HG03521 (cell line): ENCODE data around the gene APOBEC3B.
"Not testable (repeated sequence)": the region's sequence is repeated elsewhere in the genome, so short reads cannot be mapped to it uniquely, and the experiment has no call there.

Experiments used
- ATAC-seq: cut with Tn5 transposase; IDR thresholded peaks from one replicate; pipeline ENCODE4 v1.9.1; 2021; ENCODE audit warnings: mild to moderate bottlenecking, moderate library complexity; ENCODE audit not compliant: unreplicated experiment

The APOBEC3B gene

GRCh38 chr22:38987171-38987895, 5.2 kb downstream of the APOBEC3B start:
- ATAC-seq, result no peak

GRCh38 chr22:38989466-38989865, 7.3 kb downstream of the APOBEC3B start:
- ATAC-seq, result no peak

DNA sequence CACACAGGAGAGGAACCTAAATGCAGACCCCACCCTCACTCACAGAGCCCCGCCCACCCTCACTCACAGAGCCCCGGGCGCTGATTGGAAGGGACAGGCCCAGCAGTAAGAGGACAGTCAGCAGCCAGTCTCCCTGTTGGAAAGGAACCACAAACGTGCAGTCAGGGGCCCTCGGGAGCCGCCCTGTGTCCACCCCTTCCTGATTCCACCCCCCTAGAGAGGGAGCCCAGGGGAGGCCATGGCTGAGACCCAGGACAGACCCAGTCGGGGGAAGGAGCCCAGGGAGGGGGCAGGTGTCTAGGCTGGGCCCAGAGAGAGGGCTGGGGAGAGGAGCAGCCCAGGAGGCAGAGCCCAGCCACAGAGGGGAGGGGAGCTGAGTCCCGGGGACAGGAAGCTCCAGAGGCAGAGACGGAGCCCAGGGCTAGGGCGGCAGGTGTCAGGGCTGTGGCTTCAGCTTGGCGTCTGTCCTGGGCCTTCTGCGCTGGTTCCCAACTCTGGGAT, 10.8 kb downstream of the APOBEC3B start:
- ATAC-seq, result not testable (repeated sequence)

- ATAC-seq, result no peak
Observed at GRCh38 chr22:38996105-38996504, 14.0 kb downstream of the APOBEC3B start.

DNA sequence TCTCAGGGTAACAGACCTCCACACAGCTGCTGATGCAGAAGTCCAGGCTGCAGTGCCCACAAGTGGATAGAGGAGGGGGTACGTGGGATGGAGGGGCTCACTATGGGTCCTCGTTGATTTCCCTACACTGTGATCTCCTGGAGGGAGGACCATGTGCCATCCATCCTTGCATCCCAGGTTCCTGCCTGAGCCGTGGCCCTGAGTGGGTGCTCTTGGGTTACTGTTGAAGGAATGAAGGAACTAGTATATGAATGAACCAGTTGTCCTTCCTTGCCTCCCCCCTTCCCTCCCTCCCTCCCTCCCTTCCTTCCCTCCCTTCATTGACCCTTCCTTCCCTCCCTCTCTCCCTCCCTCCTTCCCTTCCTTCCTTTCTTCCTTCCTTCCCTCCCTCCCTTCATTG, 15.4 kb downstream of the APOBEC3B start:
- ATAC-seq, result no peak

DNA sequence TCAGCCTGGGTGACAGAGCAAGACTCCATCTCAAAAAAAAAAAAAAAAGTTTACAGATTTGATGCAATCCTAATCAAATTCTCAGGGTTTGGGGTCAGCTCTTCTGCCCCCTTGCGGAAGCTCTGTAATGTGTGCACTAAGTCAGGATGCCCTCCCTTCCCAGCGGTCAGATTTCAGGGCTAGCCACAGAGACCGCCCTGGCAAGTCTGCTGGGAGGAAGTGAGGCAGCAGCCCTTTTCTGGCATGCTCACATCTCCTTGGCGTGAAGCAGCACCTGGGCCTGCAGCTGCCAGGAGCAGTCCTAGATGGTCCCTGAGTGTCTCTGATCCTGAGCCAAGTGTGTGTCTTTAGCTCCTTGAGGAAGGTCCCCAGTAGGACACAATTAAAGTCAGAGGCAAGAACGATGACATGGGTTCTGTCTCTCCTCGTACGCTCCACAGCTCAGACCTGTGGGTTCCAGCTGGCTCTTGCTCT, 21.1 kb downstream of the APOBEC3B start:
- ATAC-seq, result no peak

- no peak for ATAC-seq
Observed at GRCh38 chr22:39007177-39007576, 25.0 kb downstream of the APOBEC3B start.

GRCh38 chr22:39008271-39008850, 26.2 kb downstream of the APOBEC3B start:
- ATAC-seq, result not testable (repeated sequence)

DNA sequence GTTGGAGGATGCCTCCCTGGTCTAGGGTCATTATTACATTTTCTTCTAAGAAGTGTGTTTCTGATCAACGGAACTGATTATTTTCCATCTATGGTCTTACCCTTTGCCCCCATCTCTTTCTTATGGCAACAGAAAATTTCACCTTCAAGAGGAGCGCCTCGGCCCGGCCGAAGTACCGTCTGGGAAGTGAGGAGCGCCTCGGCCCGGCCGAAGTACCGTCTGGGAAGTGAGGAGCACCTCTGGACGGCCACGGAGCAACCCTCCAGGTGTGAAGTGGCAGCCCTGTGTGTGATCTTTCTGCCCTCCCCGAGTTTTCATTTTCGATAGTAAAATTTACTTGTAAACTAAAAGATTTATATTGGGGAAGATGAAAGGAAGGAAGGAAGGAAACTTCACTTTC, 28.8 kb downstream of the APOBEC3B start:
- ATAC-seq, result no peak

GRCh38 chr22:39012533-39013511, 30.7 kb downstream of the APOBEC3B start:
- no peak for ATAC-seq

DNA sequence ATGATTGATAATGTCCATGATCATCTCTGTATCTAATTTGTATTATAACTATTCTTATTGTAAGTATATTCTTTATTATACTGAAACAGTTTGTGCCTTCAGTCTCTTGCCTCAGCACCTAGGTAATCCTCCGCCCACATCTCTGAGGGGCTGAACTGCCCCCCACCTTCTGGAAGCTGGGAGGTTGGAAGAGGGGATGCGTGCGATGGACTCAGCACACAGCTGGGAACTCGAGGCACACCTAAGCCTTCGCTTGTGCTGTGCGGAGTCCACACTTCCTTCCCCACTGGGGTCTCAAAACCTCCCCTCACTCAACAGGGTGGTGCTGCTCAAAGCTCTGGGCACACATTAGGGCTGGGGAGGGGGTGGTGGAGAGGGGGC, 31.4 kb downstream of the APOBEC3B start:
- ATAC-seq, result not testable (repeated sequence)

DNA sequence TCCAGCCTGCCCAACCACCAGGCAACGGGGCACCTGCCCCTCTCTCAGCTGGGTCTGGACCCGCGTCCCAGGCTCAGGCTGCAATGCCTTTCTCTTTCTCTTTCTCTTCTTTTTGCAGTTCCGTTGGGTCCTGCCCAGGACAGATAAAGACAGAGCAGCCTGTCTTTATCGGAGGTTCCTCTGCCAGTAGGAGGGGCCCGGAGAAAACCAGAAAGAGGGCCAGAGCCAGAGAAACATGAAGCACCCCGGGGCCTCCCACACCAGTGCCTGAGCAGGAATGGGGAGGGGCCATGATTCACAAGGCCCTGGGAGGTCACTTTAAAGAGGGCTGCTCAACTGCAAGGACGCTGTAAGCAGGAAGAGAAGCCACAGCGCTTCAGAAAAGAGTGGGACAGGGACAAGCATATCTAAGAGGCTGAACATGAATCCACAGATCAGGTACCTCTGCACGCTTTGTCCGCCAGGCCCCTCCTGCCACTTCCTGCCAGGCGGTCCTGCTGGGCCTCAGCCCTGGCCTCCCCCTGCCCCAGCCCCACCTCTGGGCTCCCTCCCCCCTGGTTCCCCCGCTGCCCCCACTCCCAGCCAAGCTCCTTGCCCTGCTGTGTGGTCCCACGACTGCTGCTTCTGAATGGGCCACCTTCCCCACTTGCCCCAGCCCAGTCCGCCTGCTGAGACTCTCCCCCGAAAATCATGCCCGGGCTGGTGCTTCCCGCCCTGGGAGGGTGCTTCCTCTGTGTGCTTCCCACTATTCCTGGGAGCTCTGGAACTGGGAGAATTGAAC, 32.0 kb downstream of the APOBEC3B start, which contains the start of gene APOBEC3C:
Gene APOBEC3C, plus strand, starts transcription at position 316 of the 781 bp plus-strand sequence. Its CDS starts 106 bp downstream, at position 422.
- ATAC-seq, result peak; percentile 76

DNA sequence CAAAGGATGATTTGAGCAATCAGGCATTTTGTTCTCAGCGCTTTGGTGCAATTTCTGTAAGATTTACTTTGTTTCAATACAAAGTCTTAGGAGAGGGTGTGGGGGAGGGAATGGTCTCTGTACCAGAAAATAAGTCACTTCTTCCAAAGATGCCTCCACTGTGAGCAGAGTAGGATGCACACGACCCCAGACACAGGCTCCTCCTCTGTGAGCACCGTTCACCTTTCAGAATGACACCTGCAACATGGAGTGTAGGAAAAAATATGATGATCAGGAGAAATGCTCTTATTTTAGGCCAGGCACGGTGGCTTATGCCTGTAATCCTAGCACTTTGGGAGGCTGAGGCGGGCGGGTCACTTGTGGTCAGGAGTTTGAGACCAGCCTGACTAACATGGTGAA, 32.6 kb downstream of the APOBEC3B start:
- not testable (repeated sequence) for ATAC-seq

DNA sequence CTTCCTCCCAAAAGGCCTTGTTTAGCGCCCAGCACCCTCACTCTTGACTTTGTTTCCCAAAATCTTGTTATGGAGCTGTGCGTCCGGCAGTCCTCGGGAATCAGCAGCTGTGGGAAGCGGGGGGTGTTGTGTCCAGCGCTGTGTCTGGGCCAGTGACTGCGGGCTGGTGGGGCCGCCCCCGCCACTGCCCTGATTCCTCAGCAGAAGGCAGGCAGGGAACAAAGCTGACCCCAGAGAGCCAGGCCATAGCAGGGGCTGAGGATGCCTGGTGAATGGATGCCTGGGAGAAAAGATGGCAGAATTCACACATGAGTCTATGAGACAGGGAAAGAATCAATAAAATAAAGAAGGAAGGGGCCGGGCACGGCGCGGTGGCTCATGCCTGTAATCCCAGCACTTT, 34.4 kb downstream of the APOBEC3B start:
- no peak for ATAC-seq

GRCh38 chr22:39017596-39018365, 35.6 kb downstream of the APOBEC3B start:
- no peak for ATAC-seq

DNA sequence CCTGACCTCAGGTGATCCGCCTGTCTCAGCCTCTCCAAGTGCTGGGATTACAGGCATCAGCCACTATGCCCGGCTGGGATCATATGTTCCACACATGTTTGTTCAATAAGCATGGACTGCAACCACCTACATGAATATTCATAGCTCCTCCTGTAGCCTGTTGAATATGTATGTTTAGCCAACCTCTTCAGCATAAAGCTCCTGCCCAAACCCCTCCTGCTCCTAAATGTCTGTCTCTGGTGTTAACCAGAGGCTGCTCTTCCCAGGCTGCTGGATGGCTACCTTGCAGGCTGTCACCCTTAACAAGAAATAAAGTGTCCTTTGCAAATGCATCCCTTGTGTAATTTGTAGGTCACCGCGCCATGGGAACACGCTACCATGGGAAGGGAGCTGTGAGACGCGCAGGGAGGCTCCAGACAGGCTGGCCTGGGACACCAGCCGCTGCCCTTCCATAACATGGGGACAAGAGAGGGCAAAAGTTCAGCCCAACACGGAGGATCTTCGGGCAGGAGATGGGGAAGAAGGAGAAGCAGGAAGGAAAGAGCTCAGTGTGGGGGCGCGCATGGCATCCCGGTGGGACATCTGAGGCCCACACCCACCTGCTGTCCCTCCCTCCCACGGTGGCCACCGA, 38.0 kb downstream of the APOBEC3B start:
- peak; percentile 16 for ATAC-seq

DNA sequence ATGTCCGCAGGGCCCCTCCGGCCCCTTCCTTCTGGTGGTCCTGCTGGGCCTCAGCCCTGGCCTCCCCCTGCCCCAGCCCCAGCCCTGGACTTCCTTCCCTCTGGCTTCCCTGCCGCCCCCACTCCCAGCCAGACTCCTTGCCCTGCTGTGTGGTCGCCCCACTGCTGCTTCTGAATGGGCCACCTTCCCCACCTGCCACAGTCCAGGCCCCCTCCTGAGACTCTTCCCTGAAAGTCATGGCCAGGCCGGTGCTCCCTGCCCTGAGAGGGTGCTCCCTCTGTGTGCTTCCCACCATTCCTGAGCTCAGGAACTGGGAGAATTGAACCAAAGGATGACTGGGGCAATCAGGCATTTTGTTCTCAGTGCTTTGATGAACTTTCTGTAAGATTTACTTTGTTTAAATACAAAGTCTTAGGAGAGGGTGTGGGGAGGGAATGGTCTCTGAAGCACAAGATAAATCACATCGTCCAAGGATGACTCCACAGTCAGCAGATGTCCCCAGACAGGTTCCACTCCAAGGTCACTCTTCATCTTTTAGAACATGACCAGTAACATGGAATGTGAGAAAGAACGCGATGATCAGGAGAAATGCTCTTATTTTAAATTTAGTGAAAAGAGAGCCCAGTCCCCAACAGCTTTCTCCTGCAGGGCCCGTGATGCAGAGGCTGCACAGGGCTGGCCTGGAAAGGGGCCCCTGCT, 39.6 kb downstream of the APOBEC3B start:
- no peak for ATAC-seq

DNA sequence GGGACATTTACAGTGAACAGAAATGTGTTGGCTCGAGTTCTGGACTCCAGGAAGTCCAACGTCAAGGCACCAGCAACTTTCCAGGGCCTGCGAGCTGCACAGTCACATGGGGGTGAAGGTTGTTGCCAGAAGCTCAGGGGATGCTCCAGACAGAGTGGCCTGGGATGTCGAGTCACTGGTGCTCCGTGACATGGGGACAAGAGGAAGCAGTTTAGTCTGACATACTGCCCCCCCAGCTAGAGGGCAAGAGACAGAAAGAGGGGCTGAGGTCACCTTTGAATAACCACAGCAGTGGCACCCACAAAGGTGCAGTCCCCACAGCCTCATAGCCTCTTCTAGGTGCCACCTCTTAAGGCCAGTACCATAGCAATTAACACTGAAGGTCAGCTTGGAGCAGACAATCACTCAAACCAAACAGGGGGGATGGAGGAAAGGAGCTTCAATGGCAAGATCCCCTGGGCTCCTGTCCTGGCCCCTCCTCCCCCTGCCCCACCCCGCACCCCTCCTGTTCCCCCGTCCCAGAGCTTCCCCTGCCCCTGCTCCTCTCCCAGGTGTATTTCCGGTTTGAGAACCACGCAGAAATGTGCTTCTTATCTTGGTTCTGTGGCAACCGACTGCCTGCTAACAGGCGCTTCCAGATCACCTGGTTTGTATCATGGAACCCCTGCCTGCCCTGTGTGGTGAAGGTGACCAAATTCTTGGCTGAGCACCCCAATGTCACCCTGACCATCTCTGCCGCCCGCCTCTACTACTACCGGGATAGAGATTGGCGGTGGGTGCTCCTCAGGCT, 42.6 kb downstream of the APOBEC3B start:
- ATAC-seq, result no peak
